GM21825 (cell line): ENCODE results near the gene PITPNC1.

ENCODE experiments used
- ATAC-seq: cut with Tn5 transposase; IDR thresholded peaks from one replicate; pipeline ENCODE4 v1.9.1; 2021; ENCODE audit warnings: mild to moderate bottlenecking, moderate library complexity; ENCODE audit not compliant: unreplicated experiment

PITPNC1 gene

DNA sequence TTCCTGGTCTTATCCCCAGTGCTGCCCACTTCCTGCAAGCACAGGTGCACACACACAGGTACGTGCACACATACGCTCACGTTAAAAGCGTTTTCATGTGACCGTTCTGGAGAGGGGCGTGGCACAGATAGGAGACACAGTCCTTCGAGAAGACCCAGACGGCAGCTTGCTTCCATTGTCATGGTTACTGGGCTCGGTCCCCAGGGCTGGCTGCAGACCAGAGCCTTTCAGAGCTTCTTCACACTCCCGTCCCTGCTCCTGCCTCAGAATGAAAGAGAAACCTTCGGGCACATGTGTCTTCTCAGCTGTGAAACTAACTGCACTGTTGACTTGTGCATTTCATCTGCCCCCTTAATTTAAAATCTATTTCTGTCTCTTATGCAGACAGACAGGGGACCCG, 154.2 kb downstream of the PITPNC1 start:
- peak; percentile 68 for ATAC-seq

- ATAC-seq = no peak
Observed at GRCh38 chr17:67532326-67532871, 155.3 kb downstream of the PITPNC1 start.

DNA sequence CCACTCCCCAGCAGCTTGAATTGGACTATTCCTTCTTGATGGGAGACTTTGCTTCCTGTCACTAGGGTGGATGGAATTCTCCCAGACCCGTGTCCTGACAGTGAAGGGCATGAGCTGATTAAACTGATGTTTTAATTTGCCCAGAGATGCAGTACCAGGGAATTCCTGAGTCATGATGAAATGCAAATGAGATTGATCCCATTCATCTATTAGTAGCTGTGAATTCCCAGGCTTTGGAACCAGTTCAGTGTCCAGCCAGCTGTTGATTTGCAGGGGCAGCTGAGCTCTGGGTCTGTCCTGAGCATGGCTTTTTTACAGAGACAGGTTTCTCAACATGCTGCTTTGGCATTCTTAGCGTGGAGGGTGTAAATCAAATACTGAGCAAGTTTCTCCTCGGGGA, 157.9 kb downstream of the PITPNC1 start:
- no peak for ATAC-seq

DNA sequence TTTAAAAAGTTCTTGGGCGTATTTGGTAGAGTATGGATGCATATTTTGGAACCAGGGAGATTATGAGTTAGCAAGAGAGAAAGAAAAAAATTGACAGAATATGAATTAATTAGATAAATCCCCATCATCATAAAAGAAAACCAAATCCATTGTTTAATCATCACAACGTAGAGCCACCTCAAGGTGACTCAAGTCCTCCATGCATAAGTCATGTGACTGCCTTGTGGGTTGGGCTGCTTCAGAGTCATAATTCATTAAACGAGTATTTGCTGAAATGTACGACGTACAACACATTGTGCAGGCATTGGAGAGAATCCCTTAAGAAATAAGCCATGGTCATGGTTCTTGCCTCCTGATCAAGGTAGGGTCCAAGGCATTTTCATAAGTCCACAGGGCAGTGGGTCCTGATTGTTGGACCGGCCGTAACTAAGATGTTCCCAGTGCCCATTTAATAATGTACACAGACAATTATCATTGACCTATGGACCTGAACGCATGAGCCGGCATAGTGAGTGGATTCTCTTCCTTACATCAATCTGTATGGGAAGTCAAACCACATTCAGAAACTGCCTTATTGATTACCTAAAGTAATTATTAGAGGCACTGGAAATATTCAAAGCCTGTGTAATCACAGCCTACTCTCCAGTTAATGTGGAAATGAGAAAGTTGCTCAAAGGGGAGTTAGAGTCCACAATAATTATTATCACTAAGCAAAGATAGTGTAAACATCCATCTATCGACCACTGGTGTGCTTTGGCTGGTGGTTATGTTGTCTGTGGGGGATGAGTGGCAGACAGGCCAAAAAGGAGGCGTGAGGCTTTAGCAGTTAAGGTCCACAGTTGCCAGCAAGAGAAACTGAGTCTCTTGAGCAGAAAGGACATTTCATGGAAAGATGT, 165.4 kb downstream of the PITPNC1 start:
- no peak for ATAC-seq

GRCh38 chr17:67544364-67544955, 167.4 kb downstream of the PITPNC1 start:
- ATAC-seq = no peak

DNA sequence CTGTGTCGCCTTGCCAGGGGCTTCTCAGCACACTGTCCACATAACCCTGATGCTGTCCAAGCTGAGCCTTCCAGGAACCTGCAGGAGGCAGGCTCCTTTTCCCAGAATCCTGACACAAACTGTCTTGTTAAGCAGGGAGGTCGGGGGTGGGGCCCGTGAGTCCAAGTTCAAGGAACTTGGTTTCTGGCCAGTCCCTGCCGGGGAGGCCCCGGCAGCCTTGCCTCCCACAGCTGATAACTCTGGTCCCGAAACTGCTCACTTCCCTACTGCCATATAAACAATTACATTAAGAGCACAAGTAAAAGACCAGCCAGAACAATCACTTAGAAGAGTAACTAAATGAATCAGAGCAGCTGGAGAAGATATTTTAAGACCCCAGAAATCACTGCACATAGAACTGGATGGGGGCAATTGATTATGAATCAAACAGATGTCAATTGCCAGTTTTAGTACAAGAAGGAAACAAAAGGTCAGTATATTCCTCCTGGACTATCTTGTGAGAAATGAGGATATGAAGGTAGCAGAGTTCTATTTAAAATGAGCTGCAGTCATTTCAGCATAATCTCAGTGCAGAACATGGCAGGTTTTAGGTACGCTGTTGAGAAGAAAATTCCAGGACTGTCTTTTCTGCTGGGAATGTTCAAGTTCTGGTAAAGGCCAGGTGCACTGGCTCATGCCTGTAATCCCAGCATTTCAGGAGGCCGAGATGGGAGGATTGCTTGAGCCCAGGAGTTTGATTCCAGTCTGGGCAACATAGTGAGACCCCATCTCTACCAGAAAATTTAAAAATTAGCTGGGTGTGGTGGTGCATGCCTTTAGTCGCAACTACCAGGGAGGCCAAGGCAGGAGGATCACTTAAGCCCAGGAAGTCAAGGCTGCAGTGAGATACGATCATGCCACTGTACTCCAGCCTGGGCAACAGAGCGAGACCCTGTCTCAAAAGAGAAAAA, 169.8 kb downstream of the PITPNC1 start:
- peak; percentile 96 for ATAC-seq

DNA sequence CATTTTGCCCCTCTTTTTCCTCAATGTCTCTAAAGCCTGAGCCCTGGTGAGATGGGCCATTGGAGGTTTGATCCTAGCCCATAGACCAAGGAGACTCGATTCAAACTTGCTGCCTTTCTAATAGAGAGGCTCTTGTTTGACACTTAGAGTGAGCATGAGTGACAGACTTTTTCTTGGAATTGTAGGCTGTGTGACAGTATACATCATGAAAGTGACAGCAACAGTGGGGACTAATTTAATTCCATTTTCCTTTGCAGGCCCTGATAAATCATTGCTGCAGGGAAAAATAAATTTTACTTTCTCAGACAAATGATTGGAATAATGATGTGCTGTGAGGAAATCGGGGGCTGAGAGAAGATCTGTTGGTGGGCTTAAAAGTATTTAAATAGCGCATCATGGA, 171.6 kb downstream of the PITPNC1 start:
- ATAC-seq = no peak

- ATAC-seq = no peak
Observed at GRCh38 chr17:67549820-67550219, 172.7 kb downstream of the PITPNC1 start.

DNA sequence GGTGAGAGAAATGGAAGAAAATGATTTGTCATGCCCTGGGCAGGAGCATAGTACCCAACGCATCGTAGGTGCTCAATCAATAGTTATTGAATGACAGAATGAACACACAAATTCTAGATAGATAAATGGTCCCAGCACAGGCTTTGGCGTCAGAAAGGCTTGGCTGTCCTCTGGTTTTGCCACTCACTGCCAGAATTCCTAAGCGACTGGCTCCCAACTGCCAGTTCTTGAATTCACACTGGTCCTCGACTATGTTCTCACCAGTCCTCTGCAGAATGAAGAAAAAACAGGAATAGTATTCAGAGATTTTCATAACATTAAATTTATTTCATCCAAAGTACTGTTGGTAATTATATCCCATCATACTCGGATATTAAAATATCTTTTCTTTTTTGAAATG, 177.6 kb downstream of the PITPNC1 start:
- ATAC-seq = no peak

DNA sequence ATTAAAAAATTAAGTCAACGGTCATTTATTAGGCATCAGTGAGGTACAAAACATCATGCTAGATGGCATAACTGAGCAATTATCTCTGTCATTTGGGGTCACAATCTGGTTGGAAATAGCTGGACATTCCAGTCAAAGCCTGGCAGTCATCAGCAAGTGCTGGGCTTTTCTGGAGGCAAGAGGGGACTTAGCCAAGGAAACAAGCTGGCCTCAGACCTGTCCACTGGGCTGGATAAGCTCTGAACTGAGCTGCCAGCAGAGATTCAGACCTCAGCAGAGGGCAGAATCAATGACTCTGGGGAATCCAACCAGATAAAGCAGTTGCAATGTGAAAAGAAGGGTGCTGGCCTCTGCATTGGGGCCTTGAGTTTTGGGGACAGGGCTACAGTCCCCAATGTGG, 178.8 kb downstream of the PITPNC1 start:
- ATAC-seq = no peak

- no peak for ATAC-seq
Observed at GRCh38 chr17:67557052-67557845, 180.2 kb downstream of the PITPNC1 start.

DNA sequence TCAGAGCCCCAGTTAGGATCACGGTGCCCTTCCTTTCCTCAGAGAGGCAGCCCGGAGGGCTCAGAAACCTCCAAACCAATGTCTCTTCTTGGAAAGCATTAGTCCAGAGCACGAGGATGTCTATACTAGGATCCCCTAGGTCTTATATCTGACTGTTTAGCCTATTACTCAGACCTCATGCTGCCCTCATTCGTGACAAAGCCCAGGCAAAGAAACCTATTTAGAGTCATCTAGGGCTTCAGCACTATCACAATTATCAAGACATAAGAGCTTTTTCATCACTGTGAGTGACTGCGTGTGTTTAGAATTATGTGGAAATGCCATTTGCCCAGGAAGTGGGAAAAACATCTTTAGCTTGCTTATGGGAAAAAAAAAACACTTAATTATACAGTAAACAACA, 180.8 kb downstream of the PITPNC1 start:
- no peak for ATAC-seq

GRCh38 chr17:67558740-67559380, 181.8 kb downstream of the PITPNC1 start:
- no peak for ATAC-seq

DNA sequence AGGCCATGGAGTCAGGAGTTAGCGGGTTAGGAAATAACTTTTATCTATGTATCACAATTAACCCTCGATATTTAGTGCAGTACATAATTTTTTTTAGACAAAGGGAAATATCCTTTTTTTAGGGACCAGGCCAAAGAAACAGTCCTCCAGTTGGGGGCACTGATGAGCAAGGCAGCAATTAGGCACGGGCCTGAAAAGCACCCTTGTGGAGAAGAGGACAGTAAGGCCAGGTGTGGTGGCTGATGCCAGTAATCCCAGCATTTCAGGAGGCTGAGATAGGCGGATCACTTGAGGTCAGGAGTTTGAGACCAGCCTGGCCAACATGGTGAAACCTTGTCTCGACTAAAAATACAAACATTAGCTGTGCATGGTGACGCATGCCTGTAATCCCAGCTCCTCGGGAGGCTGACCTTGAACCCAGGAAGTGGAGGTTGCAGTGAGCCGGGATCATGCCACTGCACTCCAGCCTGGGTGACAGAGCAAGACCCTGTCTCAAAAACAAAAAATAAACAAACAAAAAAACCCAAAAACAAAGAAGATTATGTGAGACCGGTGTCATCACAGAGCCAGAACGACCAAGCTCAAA, 182.4 kb downstream of the PITPNC1 start:
- ATAC-seq = no peak

DNA sequence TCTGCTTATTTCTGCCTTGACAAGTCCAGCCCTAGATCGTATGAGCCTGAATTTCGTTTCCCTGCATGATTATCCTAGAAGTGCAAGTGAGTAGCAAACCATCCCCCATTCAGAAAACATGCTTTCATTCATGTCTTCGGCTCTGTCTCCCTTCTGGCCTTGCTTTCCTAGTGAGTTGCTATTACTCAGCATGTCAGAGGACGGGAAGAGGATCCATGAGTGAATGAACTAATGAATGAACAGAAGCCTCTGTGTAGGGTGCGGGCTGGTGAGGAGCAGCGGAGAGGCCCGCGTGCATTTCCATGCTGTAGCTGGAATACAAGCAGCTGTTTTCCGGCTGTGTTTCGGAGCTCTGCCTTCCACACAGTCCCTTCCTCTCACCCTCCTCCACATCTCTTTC, 184.9 kb downstream of the PITPNC1 start:
- no peak for ATAC-seq

DNA sequence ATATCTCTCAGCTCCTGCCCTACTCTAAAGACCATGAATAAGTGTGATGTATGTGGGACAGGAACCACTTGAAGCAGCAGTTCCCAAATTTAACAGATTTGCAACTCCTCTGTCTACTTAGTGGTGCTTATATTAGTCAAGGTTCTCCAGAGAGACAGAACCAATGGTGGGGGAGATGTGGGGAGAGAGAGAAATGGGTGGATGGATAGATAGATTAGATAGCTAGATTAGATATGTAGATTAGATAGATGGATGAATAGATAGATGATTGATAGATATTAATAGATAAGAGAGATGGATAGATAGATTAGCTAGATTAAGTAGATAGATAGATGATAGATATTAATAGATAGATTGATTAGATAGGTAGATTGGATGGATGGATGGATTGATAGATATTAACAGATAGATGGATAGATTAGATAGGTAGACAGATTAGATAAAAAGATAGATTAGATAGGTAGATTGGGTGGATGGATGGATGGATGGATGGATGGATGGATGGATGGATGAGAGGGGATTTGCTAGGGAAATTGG, 186.7 kb downstream of the PITPNC1 start:
- ATAC-seq = no peak

- no peak for ATAC-seq
Observed at GRCh38 chr17:67565068-67565467, 188.0 kb downstream of the PITPNC1 start.

- ATAC-seq = no peak
Observed at GRCh38 chr17:67566656-67567055, 189.6 kb downstream of the PITPNC1 start.

- ATAC-seq = no peak
Observed at GRCh38 chr17:67569015-67569451, 192.0 kb downstream of the PITPNC1 start.
